Gastroesophageal sphincter (tissue), 4 donors: ENCODE results near the gene RTKN2. TPM values are rescaled to one million over a fixed set of nuclear protein-coding genes. Genes with fewer than 3 reads are reported as not detected.
A peak's percentile ranks its signal among the peaks of the same experiment; 100 is the strongest.

ENCODE experiments used
- ATAC-seq: fragments of 150-250 bp; one replicate; pipeline ENCODE4 v1.9.1; 2016; ENCODE audit warnings: mild to moderate bottlenecking, moderate library complexity
- H3K27ac ChIP-seq, 4 donors: fragments of 200-600 bp; sonication (generic) in 3 of 4; 1 replicate in 3 of 4; 2 replicates in 1 of 4; pipeline ENCODE4 v1.5.1; 2016 to 2019
- H3K27me3 ChIP-seq: fragments of 200-600 bp; sonication (generic); one replicate; pipeline ENCODE4 v1.5.1; 2019
- H3K36me3 ChIP-seq, 2 donors: fragments of 200-600 bp; sonication (generic); one replicate each; pipeline ENCODE4 v1.5.1; 2019; ENCODE audit warnings: control low read depth in 1 of 2
- H3K4me1 ChIP-seq, 3 donors: fragments of 200-600 bp; sonication (generic); 1 replicate in 2 of 3; 2 replicates in 1 of 3; pipeline ENCODE4 v1.5.1; 2016 to 2019; ENCODE audit warnings: control low read depth in 2 of 3
- H3K4me3 ChIP-seq, 2 donors: fragments of 200-600 bp; sonication (generic); one replicate each; pipeline ENCODE4 v1.5.1; 2019; ENCODE audit warnings: mild to moderate bottlenecking in 1 of 2, moderate library complexity in 1 of 2
- H3K9me3 ChIP-seq, 3 donors: fragments of 200-600 bp; sonication (generic); one replicate each; pipeline ENCODE4 v1.5.1; 2017 to 2019; ENCODE audit warnings: control low read depth in 2 of 3
- CTCF ChIP-seq, 4 experiments: fragments of 200-600 bp in 2 of 4; fragments of 450-650 bp in 2 of 4; sonication (generic) in 1 of 4; IDR thresholded peaks; one replicate each; pipeline ENCODE4 v1.5.1; 2017 to 2019; ENCODE audit warnings: antibody characterized with exemption in 4 of 4, mild to moderate bottlenecking in 2 of 4, moderate library complexity in 2 of 4
- EP300 ChIP-seq: sonication (generic); formaldehyde crosslinking; IDR thresholded peaks from one replicate; pipeline ENCODE4 v1.6.1; 2017; ENCODE audit warnings: antibody characterized with exemption, mild to moderate bottlenecking
- POLR2A ChIP-seq, 2 donors: fragments of 450-650 bp; IDR thresholded peaks; one replicate each; pipeline ENCODE4 v1.6.1; 2017; ENCODE audit warnings: antibody characterized with exemption in 2 of 2, mild to moderate bottlenecking in 2 of 2, moderate library complexity in 1 of 2
- POLR2AphosphoS5 ChIP-seq: sonication (generic); formaldehyde crosslinking; IDR thresholded peaks from one replicate; pipeline ENCODE4 v1.6.1; 2017; ENCODE audit warnings: antibody characterized with exemption
- WGBS, 2 donors: methylation state at CpG; one replicate each; pipeline ENCODE4 v1.1.5; 2018; ENCODE audit warnings: low coverage in 1 of 2; 5-methylcytosine and 5-hydroxymethylcytosine counted together
- total RNA-seq, 4 donors: library from RNA; depleted of rRNA; stranded (reverse); fragments of >200 nt; gene quantifications; one replicate each; pipeline ENCODE4 v1.1.0, GENCODE V29; 2016

The RTKN2 gene
- not detected for total RNA-seq

GRCh38 chr10:62268399-62269114 is at the start of gene RTKN2:
Gene RTKN2 (minus strand): TSS chr10:62268844. CDS start chr10:62268610, 234 bp downstream.
- peaks cover 14% of the 10 kb centered on the region for H3K27me3 ChIP-seq
- no peak for TF ChIP-seq CTCF (IDR thresholded peaks at IDR 0.05)
- TF ChIP-seq POLR2AphosphoS5, result no peak
- TF ChIP-seq POLR2A (IDR thresholded peaks at IDR 0.05), result no peak
- no peak for TF ChIP-seq EP300
- ATAC-seq, result peak; percentile 79
- H3K36me3 ChIP-seq, result no peaks in the 10 kb centered on the region
- H3K9me3 ChIP-seq, result no peaks in the 10 kb centered on the region
- peak within 1 kb of the TSS; percentile 53 to 75 for H3K4me3 ChIP-seq
- peak within 1 kb of the TSS in 1 of 4 donors; percentile 61 for H3K27ac ChIP-seq
- WGBS, 2 donors, result 0% methylated on average over 1 of the region's 63 CpGs
- H3K4me1 ChIP-seq, result peaks cover 0 to 17% (median 9%) of the 10 kb centered on the region in 3 donors

- Histone ChIP-seq H3K4me3 (no peak overlapping the region), H3K27me3 (no peaks in the 10 kb centered on the region), H3K9me3 (no peaks in the 10 kb centered on the region), H3K27ac (no peak overlapping the region), H3K36me3 (no peaks in the 10 kb centered on the region), H3K4me1 (no peaks in the 10 kb centered on the region)
- ATAC-seq, result no peak
- TF ChIP-seq EP300, result no peak
- no peak for TF ChIP-seq POLR2A (IDR thresholded peaks at IDR 0.05)
- TF ChIP-seq POLR2AphosphoS5, result no peak
- WGBS, 2 donors, result 65 to 78% methylated on average over 4 to 6 of the region's 6 CpGs
These were observed 48.6 kb upstream of the RTKN2 start for GRCh38 chr10:62317257-62317656.

- no peak for ATAC-seq
- H3K4me3 ChIP-seq, result no peak overlapping the region
- no peaks in the 10 kb centered on the region for H3K9me3 ChIP-seq
- WGBS, 2 donors, result 78 to 100% methylated on average over 1 to 2 of the region's 2 CpGs
- TF ChIP-seq POLR2A (IDR thresholded peaks at IDR 0.05) (no peak), CTCF (IDR thresholded peaks at IDR 0.05) (no peak), POLR2AphosphoS5 (no peak), EP300 (no peak)
- no peak overlapping the region for H3K27ac ChIP-seq
- H3K4me1 ChIP-seq, result no peaks in the 10 kb centered on the region
- H3K36me3 ChIP-seq, result no peaks in the 10 kb centered on the region
- H3K27me3 ChIP-seq, result no peaks in the 10 kb centered on the region
These were observed 40.6 kb upstream of the RTKN2 start for GRCh38 chr10:62309254-62309653.

GRCh38 chr10:62308101-62308500 is 39.5 kb upstream of the RTKN2 start:
- TF ChIP-seq EP300 (no peak), CTCF (IDR thresholded peaks at IDR 0.05) (no peak), POLR2A (IDR thresholded peaks at IDR 0.05) (no peak), POLR2AphosphoS5 (no peak)
- H3K36me3 ChIP-seq, result no peaks in the 10 kb centered on the region
- ATAC-seq, result no peak
- no peaks in the 10 kb centered on the region for H3K9me3 ChIP-seq
- H3K27me3 ChIP-seq, result no peaks in the 10 kb centered on the region
- no peak overlapping the region for H3K27ac ChIP-seq
- no peaks in the 10 kb centered on the region for H3K4me1 ChIP-seq
- no peak overlapping the region for H3K4me3 ChIP-seq

GRCh38 chr10:62307635-62308034 is 39.0 kb upstream of the RTKN2 start:
- no peak overlapping the region for H3K4me3 ChIP-seq
- H3K27me3 ChIP-seq, result no peaks in the 10 kb centered on the region
- 100% methylated on average over 1 of the region's 4 CpGs for WGBS, 2 donors
- H3K9me3 ChIP-seq, result no peaks in the 10 kb centered on the region
- H3K27ac ChIP-seq, result no peak overlapping the region
- TF ChIP-seq POLR2AphosphoS5 (no peak), POLR2A (IDR thresholded peaks at IDR 0.05) (no peak), EP300 (no peak), CTCF (IDR thresholded peaks at IDR 0.05) (no peak)
- ATAC-seq, result no peak
- H3K4me1 ChIP-seq, result no peaks in the 10 kb centered on the region
- H3K36me3 ChIP-seq, result no peaks in the 10 kb centered on the region
